Neural progenitor cell (in vitro differentiated cells): ENCODE results near the gene SLC22A15. TPM values are rescaled to one million over a fixed set of nuclear protein-coding genes. Genes with fewer than 3 reads are reported as not detected.

Experiments
- DNase-seq: peaks from one replicate; pipeline ENCODE4 v3.0.0-alpha.2; 2016; ENCODE audit warnings: low spot score
- H2AFZ ChIP-seq: fragments of 200-600 bp; sonication (generic); replicated peaks from 2 replicates; pipeline ENCODE4 v1.6.1; 2016; ENCODE audit warnings: antibody characterized with exemption
- H3F3A ChIP-seq: fragments of 200-600 bp; sonication (generic); 2 replicates; pipeline ENCODE4 v1.6.1; 2016; ENCODE audit warnings: antibody characterized with exemption, low read depth
- H3K27ac ChIP-seq: fragments of 200-600 bp; sonication (generic); 2 replicates; pipeline ENCODE4 v1.5.1; 2016; ENCODE audit warnings: mild to moderate bottlenecking
- H3K27me3 ChIP-seq: fragments of 200-600 bp; sonication (generic); 2 replicates; pipeline ENCODE4 v1.6.1; 2016; ENCODE audit warnings: mild to moderate bottlenecking, moderate library complexity
- H3K36me3 ChIP-seq: fragments of 200-600 bp; sonication (generic); 2 replicates; pipeline ENCODE4 v1.5.1; 2016
- H3K4me1 ChIP-seq: fragments of 200-600 bp; sonication (generic); 2 replicates; pipeline ENCODE4 v1.6.1; 2016; ENCODE audit warnings: mixed run types
- H3K4me2 ChIP-seq: fragments of 200-600 bp; sonication (generic); 2 replicates; pipeline ENCODE4 v1.6.1; 2016
- H3K4me3 ChIP-seq: fragments of 200-600 bp; sonication (generic); 2 replicates; pipeline ENCODE4 v1.5.1; 2016
- H3K79me2 ChIP-seq: fragments of 200-600 bp; sonication (generic); 2 replicates; pipeline ENCODE4 v1.6.1; 2016; ENCODE audit warnings: low read depth
- H3K9ac ChIP-seq: fragments of 200-600 bp; sonication (generic); 2 replicates; pipeline ENCODE4 v1.6.1; 2016
- H3K9me3 ChIP-seq: fragments of 200-600 bp; sonication (generic); 2 replicates; pipeline ENCODE4 v1.5.1; 2016; ENCODE audit warnings: low read depth
- H4K20me1 ChIP-seq: fragments of 200-600 bp; sonication (generic); 2 replicates; pipeline ENCODE4 v1.6.1; 2016; ENCODE audit warnings: low read depth
- H3K27ac Mint-ChIP-seq: 3 replicates; pipeline ENCODE4 v1.8.0; 2021; ENCODE audit warnings: mixed read lengths
- H3K27me3 Mint-ChIP-seq: 2 replicates; pipeline ENCODE4 v1.8.0; 2022; ENCODE audit warnings: low read depth, mild to moderate bottlenecking, inconsistent platforms, moderate library complexity, mixed read lengths; ENCODE audit not compliant: insufficient read depth
- H3K36me3 Mint-ChIP-seq: 3 replicates; pipeline ENCODE4 v1.8.0; 2021; ENCODE audit warnings: mixed read lengths
- H3K4me1 Mint-ChIP-seq: 3 replicates; pipeline ENCODE4 v1.8.0; 2021; ENCODE audit warnings: mixed read lengths
- H3K4me3 Mint-ChIP-seq: 3 replicates; pipeline ENCODE4 v1.8.0; 2021; ENCODE audit warnings: mild to moderate bottlenecking, moderate library complexity, mixed read lengths
- H3K9me3 Mint-ChIP-seq: 3 replicates; pipeline ENCODE4 v1.8.0; 2020; ENCODE audit warnings: mixed read lengths
- CTCF ChIP-seq: fragments of 200-600 bp; sonication (generic); IDR thresholded peaks from 2 replicates; pipeline ENCODE4 v1.5.1; 2017; ENCODE audit warnings: antibody characterized with exemption, mild to moderate bottlenecking
- EZH2 ChIP-seq: fragments of 200-600 bp; sonication (generic); IDR thresholded peaks from 2 replicates; pipeline ENCODE4 v1.6.1; 2017; ENCODE audit warnings: antibody characterized with exemption, mild to moderate bottlenecking, moderate library complexity
- EZH2phosphoT487 ChIP-seq: fragments of 200-600 bp; sonication (generic); IDR thresholded peaks from 2 replicates; pipeline ENCODE4 v1.6.1; 2017; ENCODE audit warnings: antibody characterized with exemption
- total RNA-seq: library from RNA; depleted of rRNA; stranded (reverse); fragments of >200 nt; gene quantifications from 2 replicates; pipeline ENCODE4 v1.2.3, GENCODE V29; 2015; ENCODE audit warnings: low replicate concordance

Gene SLC22A15
- total RNA-seq, 1 donor from 2014 or later = 1.9 TPM

GRCh38 chr1:116078699-116079223 lies 102.4 kb downstream of the SLC22A15 start:
- no peak overlapping the region for H3K4me3 Mint-ChIP-seq
- no peak overlapping the region for H3K9ac ChIP-seq
- H3K27ac Mint-ChIP-seq = no peak overlapping the region
- TF ChIP-seq EZH2 (no peak), EZH2phosphoT487 (no peak), CTCF (no peak)
- no peaks in the 10 kb centered on the region for H3F3A ChIP-seq
- H3K9me3 Mint-ChIP-seq = no peaks in the 10 kb centered on the region
- no peak for DNase-seq
- H3K4me2 ChIP-seq = no peak overlapping the region
- H3K36me3 ChIP-seq = no peaks in the 10 kb centered on the region
- H3K4me1 ChIP-seq = no peaks in the 10 kb centered on the region
- H3K9me3 ChIP-seq = no peaks in the 10 kb centered on the region
- H3K27me3 ChIP-seq = no peaks in the 10 kb centered on the region
- H3K36me3 Mint-ChIP-seq = no peaks in the 10 kb centered on the region
- no peaks in the 10 kb centered on the region for H4K20me1 ChIP-seq
- H3K27ac ChIP-seq = no peak overlapping the region
- H3K27me3 Mint-ChIP-seq = no peaks in the 10 kb centered on the region
- H3K79me2 ChIP-seq = no peaks in the 10 kb centered on the region
- H2AFZ ChIP-seq = peak overlapping the region; percentile 59
- H3K4me1 Mint-ChIP-seq = no peaks in the 10 kb centered on the region
- H3K4me3 ChIP-seq = no peak overlapping the region

DNA sequence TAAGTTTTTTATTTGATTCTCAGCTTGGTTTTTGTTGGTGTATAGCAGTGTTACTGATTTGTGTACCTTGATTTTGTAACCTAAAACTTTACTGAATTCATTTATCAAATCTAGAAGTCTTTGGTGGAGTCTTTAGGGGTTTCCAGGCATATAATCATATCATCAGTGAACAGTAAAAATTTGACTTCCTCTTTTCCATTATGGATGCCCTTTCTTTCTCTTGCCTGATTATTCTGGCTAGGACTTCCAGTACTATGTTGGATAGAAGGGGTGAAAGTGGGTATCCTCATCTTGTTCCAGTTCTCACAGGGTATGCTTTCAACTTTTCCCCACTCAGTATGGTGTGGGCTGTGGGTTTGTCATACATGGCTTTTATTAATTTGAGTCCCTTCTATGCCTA lies 111.3 kb downstream of the SLC22A15 start:
- DNase-seq = no peak
- Histone ChIP-seq H2AFZ (no peak overlapping the region), H3K4me1 (no peaks in the 10 kb centered on the region), H3K27me3 (no peaks in the 10 kb centered on the region), H3K9me3 (no peaks in the 10 kb centered on the region), H3K27ac (no peak overlapping the region), H3K4me3 (no peak overlapping the region), H3K4me2 (no peak overlapping the region), H3K79me2 (no peaks in the 10 kb centered on the region), H3F3A (no peaks in the 10 kb centered on the region), H4K20me1 (no peaks in the 10 kb centered on the region), H3K36me3 (no peaks in the 10 kb centered on the region), H3K9ac (no peak overlapping the region)
- H3K9me3 Mint-ChIP-seq = peaks cover 24% of the 10 kb centered on the region
- no peak overlapping the region for H3K27ac Mint-ChIP-seq
- no peak overlapping the region for H3K4me3 Mint-ChIP-seq
- no peaks in the 10 kb centered on the region for H3K4me1 Mint-ChIP-seq
- peaks cover 2% of the 10 kb centered on the region for H3K27me3 Mint-ChIP-seq
- no peaks in the 10 kb centered on the region for H3K36me3 Mint-ChIP-seq
- TF ChIP-seq EZH2phosphoT487 (no peak), CTCF (no peak), EZH2 (no peak)

DNA sequence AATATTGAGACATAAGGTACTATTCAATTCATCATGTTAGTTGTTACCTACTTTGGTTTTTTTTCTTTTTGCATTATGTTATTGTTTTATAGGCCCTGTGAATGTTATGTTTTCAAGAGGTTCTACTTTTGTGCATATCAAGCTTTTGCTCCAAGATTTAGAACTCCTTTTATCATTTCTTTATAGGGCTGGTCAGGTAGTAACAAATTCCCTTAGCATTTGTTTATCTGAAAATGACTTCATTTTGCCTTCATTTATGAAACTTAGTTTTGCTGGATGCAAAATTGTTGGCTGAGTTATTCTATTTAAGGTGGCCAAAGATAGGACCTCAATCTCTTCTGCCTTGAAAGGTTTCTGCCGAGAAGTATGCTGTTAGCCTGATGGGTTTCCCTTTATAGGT lies 113.6 kb downstream of the SLC22A15 start:
- no peak overlapping the region for H3K27ac ChIP-seq
- no peak overlapping the region for H3K4me3 Mint-ChIP-seq
- H3K27ac Mint-ChIP-seq = no peak overlapping the region
- no peaks in the 10 kb centered on the region for H3K79me2 ChIP-seq
- H3K9me3 Mint-ChIP-seq = peaks cover 24% of the 10 kb centered on the region
- H3K36me3 ChIP-seq = no peaks in the 10 kb centered on the region
- no peak overlapping the region for H3K4me3 ChIP-seq
- H3F3A ChIP-seq = no peaks in the 10 kb centered on the region
- no peaks in the 10 kb centered on the region for H3K9me3 ChIP-seq
- TF ChIP-seq CTCF (no peak), EZH2phosphoT487 (no peak), EZH2 (no peak)
- no peaks in the 10 kb centered on the region for H4K20me1 ChIP-seq
- no peak overlapping the region for H2AFZ ChIP-seq
- no peak overlapping the region for H3K4me2 ChIP-seq
- H3K27me3 Mint-ChIP-seq = peaks cover 2% of the 10 kb centered on the region
- no peak for DNase-seq
- no peak overlapping the region for H3K9ac ChIP-seq
- H3K27me3 ChIP-seq = no peaks in the 10 kb centered on the region
- H3K36me3 Mint-ChIP-seq = no peaks in the 10 kb centered on the region
- no peaks in the 10 kb centered on the region for H3K4me1 Mint-ChIP-seq
- H3K4me1 ChIP-seq = no peaks in the 10 kb centered on the region
